ENCODE data around the gene ARV1.
"Not testable (repeated sequence)": the region's sequence is repeated elsewhere in the genome, so short reads cannot be mapped to it uniquely, and the experiment has no call there.

ARV1 gene

GRCh38 chr1:231045921-231046729 lies 67.2 kb downstream of the ARV1 start:
- DNase-seq = not testable (repeated sequence)

- DNase-seq = no peak
Observed at GRCh38 chr1:231046730-231047395, 68.0 kb downstream of the ARV1 start.

GRCh38 chr1:231047529-231047928 lies 68.6 kb downstream of the ARV1 start:
- not testable (repeated sequence) for DNase-seq

GRCh38 chr1:231048419-231048818 lies 69.5 kb downstream of the ARV1 start:
- not testable (repeated sequence) for DNase-seq

- DNase-seq = no peak
Observed at GRCh38 chr1:231049121-231049979, 70.5 kb downstream of the ARV1 start.
